Esophagus muscularis mucosa (tissue), 2 donors: ENCODE data around the gene IL4R.

ENCODE experiments used
- EP300 ChIP-seq: sonication (generic); formaldehyde crosslinking; IDR thresholded peaks from one replicate; pipeline ENCODE4 v1.6.1; 2017; ENCODE audit warnings: antibody characterized with exemption
- POLR2A ChIP-seq: fragments of 450-650 bp; IDR thresholded peaks from one replicate; pipeline ENCODE4 v1.6.1; 2017; ENCODE audit warnings: antibody characterized with exemption, moderate library complexity, mild to moderate bottlenecking, low read depth

- TF ChIP-seq POLR2A, result no peak
- TF ChIP-seq EP300, result no peak
Observed at GRCh38 chr16:27267037-27267677, 46.6 kb upstream of the IL4R start.
